ENCODE data around the gene NRP2.

The NRP2 gene

GRCh38 chr2:205650450-205650849, 31.9 kb upstream of the NRP2 start:
- Histone ChIP-seq H3K4me3 (ENCODE audit: low read length) (no peak overlapping the region), H3K9ac (ENCODE audit: low read depth, low read length) (no peak overlapping the region), H3K27ac (ENCODE audit: low read length) (no peak overlapping the region), H3K9me3 (ENCODE audit: insufficient read depth, low read depth, low read length) (no peaks in the 10 kb centered on the region), H3K4me1 (ENCODE audit: insufficient read depth, low read length) (peaks cover 22% of the 10 kb centered on the region), H3K36me3 (ENCODE audit: insufficient read depth, low read depth, low read length) (no peaks in the 10 kb centered on the region), H3K27me3 (ENCODE audit: insufficient read depth, low read length) (no peaks in the 10 kb centered on the region)

- Histone ChIP-seq H3K27ac (ENCODE audit: low read length) (no peak overlapping the region), H3K36me3 (ENCODE audit: insufficient read depth, low read depth, low read length) (no peaks in the 10 kb centered on the region), H3K9me3 (ENCODE audit: insufficient read depth, low read depth, low read length) (no peaks in the 10 kb centered on the region), H3K9ac (ENCODE audit: low read depth, low read length) (no peak overlapping the region), H3K4me3 (ENCODE audit: low read length) (no peak overlapping the region), H3K27me3 (ENCODE audit: insufficient read depth, low read length) (no peaks in the 10 kb centered on the region), H3K4me1 (ENCODE audit: insufficient read depth, low read length) (peaks cover 22% of the 10 kb centered on the region)
These were observed 31.4 kb upstream of the NRP2 start for GRCh38 chr2:205650931-205651330.

- Histone ChIP-seq H3K9ac (ENCODE audit: low read depth, low read length) (no peak overlapping the region), H3K27ac (ENCODE audit: low read length) (no peak overlapping the region), H3K4me1 (ENCODE audit: insufficient read depth, low read length) (peaks cover 20% of the 10 kb centered on the region), H3K27me3 (ENCODE audit: insufficient read depth, low read length) (no peaks in the 10 kb centered on the region), H3K4me3 (ENCODE audit: low read length) (no peak overlapping the region), H3K9me3 (ENCODE audit: insufficient read depth, low read depth, low read length) (no peaks in the 10 kb centered on the region), H3K36me3 (ENCODE audit: insufficient read depth, low read depth, low read length) (no peaks in the 10 kb centered on the region)
These were observed 30.6 kb upstream of the NRP2 start for GRCh38 chr2:205651719-205652118.

- no peaks in the 10 kb centered on the region for H3K36me3 ChIP-seq (ENCODE audit: insufficient read depth, low read depth, low read length)
- peaks cover 13% of the 10 kb centered on the region for H3K4me1 ChIP-seq (ENCODE audit: insufficient read depth, low read length)
- H3K4me3 ChIP-seq (ENCODE audit: low read length): no peak overlapping the region
- no peaks in the 10 kb centered on the region for H3K9me3 ChIP-seq (ENCODE audit: insufficient read depth, low read depth, low read length)
- H3K27ac ChIP-seq (ENCODE audit: low read length): no peak overlapping the region
- H3K27me3 ChIP-seq (ENCODE audit: insufficient read depth, low read length): no peaks in the 10 kb centered on the region
- no peak overlapping the region for H3K9ac ChIP-seq (ENCODE audit: low read depth, low read length)
These were observed 27.3 kb upstream of the NRP2 start for GRCh38 chr2:205654878-205655605.

GRCh38 chr2:205655779-205656456, 26.4 kb upstream of the NRP2 start:
- H3K4me1 ChIP-seq (ENCODE audit: insufficient read depth, low read length): peaks cover 4% of the 10 kb centered on the region

GRCh38 chr2:205656461-205656860, 25.8 kb upstream of the NRP2 start:
- no peak overlapping the region for H3K4me3 ChIP-seq (ENCODE audit: low read length)
- H3K9ac ChIP-seq (ENCODE audit: low read depth, low read length): no peak overlapping the region
- peaks cover 3% of the 10 kb centered on the region; the same call in 1 of the 2 replicates for H3K4me1 ChIP-seq (ENCODE audit: insufficient read depth, low read length)
- no peak overlapping the region for H3K27ac ChIP-seq (ENCODE audit: low read length)
- no peaks in the 10 kb centered on the region for H3K27me3 ChIP-seq (ENCODE audit: insufficient read depth, low read length)
- no peaks in the 10 kb centered on the region for H3K36me3 ChIP-seq (ENCODE audit: insufficient read depth, low read depth, low read length)
- no peaks in the 10 kb centered on the region for H3K9me3 ChIP-seq (ENCODE audit: insufficient read depth, low read depth, low read length)

More at GRCh38 chr2:205655779-205656456, 26.4 kb upstream of the NRP2 start:
- Histone ChIP-seq H3K9me3 (ENCODE audit: insufficient read depth, low read depth, low read length) (no peaks in the 10 kb centered on the region), H3K27me3 (ENCODE audit: insufficient read depth, low read length) (no peaks in the 10 kb centered on the region), H3K9ac (ENCODE audit: low read depth, low read length) (no peak overlapping the region), H3K27ac (ENCODE audit: low read length) (no peak overlapping the region), H3K4me3 (ENCODE audit: low read length) (no peak overlapping the region), H3K36me3 (ENCODE audit: insufficient read depth, low read depth, low read length) (no peaks in the 10 kb centered on the region)

GRCh38 chr2:205656941-205657340, 25.4 kb upstream of the NRP2 start:
- no peaks in the 10 kb centered on the region for H3K36me3 ChIP-seq (ENCODE audit: insufficient read depth, low read depth, low read length)
- peaks cover 3% of the 10 kb centered on the region; the same call in 1 of the 2 replicates for H3K4me1 ChIP-seq (ENCODE audit: insufficient read depth, low read length)
- no peaks in the 10 kb centered on the region for H3K9me3 ChIP-seq (ENCODE audit: insufficient read depth, low read depth, low read length)
- no peak overlapping the region for H3K9ac ChIP-seq (ENCODE audit: low read depth, low read length)
- H3K27ac ChIP-seq (ENCODE audit: low read length): no peak overlapping the region
- no peaks in the 10 kb centered on the region for H3K27me3 ChIP-seq (ENCODE audit: insufficient read depth, low read length)
- H3K4me3 ChIP-seq (ENCODE audit: low read length): no peak overlapping the region

- H3K4me1 ChIP-seq (ENCODE audit: insufficient read depth, low read length): peaks cover 3% of the 10 kb centered on the region; the same call in 1 of the 2 replicates
- no peak overlapping the region for H3K27ac ChIP-seq (ENCODE audit: low read length)
- no peaks in the 10 kb centered on the region for H3K9me3 ChIP-seq (ENCODE audit: insufficient read depth, low read depth, low read length)
- H3K27me3 ChIP-seq (ENCODE audit: insufficient read depth, low read length): no peaks in the 10 kb centered on the region
- H3K36me3 ChIP-seq (ENCODE audit: insufficient read depth, low read depth, low read length): no peaks in the 10 kb centered on the region
- H3K4me3 ChIP-seq (ENCODE audit: low read length): no peak overlapping the region
- no peak overlapping the region for H3K9ac ChIP-seq (ENCODE audit: low read depth, low read length)
These were observed 24.7 kb upstream of the NRP2 start for GRCh38 chr2:205657579-205657978.

GRCh38 chr2:205658068-205658467, 24.2 kb upstream of the NRP2 start:
- Histone ChIP-seq H3K27ac (ENCODE audit: low read length) (no peak overlapping the region), H3K4me3 (ENCODE audit: low read length) (no peak overlapping the region), H3K27me3 (ENCODE audit: insufficient read depth, low read length) (no peaks in the 10 kb centered on the region), H3K36me3 (ENCODE audit: insufficient read depth, low read depth, low read length) (no peaks in the 10 kb centered on the region), H3K9ac (ENCODE audit: low read depth, low read length) (no peak overlapping the region), H3K9me3 (ENCODE audit: insufficient read depth, low read depth, low read length) (no peaks in the 10 kb centered on the region), H3K4me1 (ENCODE audit: insufficient read depth, low read length) (peaks cover 3% of the 10 kb centered on the region; the same call in 1 of the 2 replicates)

- H3K27me3 ChIP-seq (ENCODE audit: insufficient read depth, low read length): no peaks in the 10 kb centered on the region
- no peaks in the 10 kb centered on the region for H3K36me3 ChIP-seq (ENCODE audit: insufficient read depth, low read depth, low read length)
- H3K4me3 ChIP-seq (ENCODE audit: low read length): no peak overlapping the region
These were observed 23.7 kb upstream of the NRP2 start for GRCh38 chr2:205658572-205658971.

GRCh38 chr2:205659922-205660321, 22.4 kb upstream of the NRP2 start:
- no peak overlapping the region for H3K9ac ChIP-seq (ENCODE audit: low read depth, low read length)
- no peaks in the 10 kb centered on the region for H3K27me3 ChIP-seq (ENCODE audit: insufficient read depth, low read length)
- no peaks in the 10 kb centered on the region for H3K9me3 ChIP-seq (ENCODE audit: insufficient read depth, low read depth, low read length)
- H3K27ac ChIP-seq (ENCODE audit: low read length): no peak overlapping the region
- H3K4me1 ChIP-seq (ENCODE audit: insufficient read depth, low read length): peaks cover 3% of the 10 kb centered on the region; the same call in 1 of the 2 replicates
- H3K4me3 ChIP-seq (ENCODE audit: low read length): no peak overlapping the region
- H3K36me3 ChIP-seq (ENCODE audit: insufficient read depth, low read depth, low read length): no peaks in the 10 kb centered on the region

More at GRCh38 chr2:205658572-205658971, 23.7 kb upstream of the NRP2 start:
- H3K4me1 ChIP-seq (ENCODE audit: insufficient read depth, low read length): peaks cover 3% of the 10 kb centered on the region; the same call in 1 of the 2 replicates
- no peak overlapping the region for H3K27ac ChIP-seq (ENCODE audit: low read length)
- H3K9ac ChIP-seq (ENCODE audit: low read depth, low read length): no peak overlapping the region
- no peaks in the 10 kb centered on the region for H3K9me3 ChIP-seq (ENCODE audit: insufficient read depth, low read depth, low read length)

Measured in iPS-20b (cell line).